Ovary (tissue), 9 donors: ENCODE measurements around the gene ME2. TPM values are rescaled to one million over a fixed set of nuclear protein-coding genes. Genes with fewer than 3 reads are reported as not detected.

Experiments
- DNase-seq, 5 donors: peaks; one replicate each; pipeline ENCODE4 v3.0.0-alpha.2; 2019 to 2020
- H3K27ac ChIP-seq, 2 donors: fragments of 200-600 bp; one replicate each; pipeline versions ENCODE4 v1.5.1 to v1.8.0; 2019 to 2022
- H3K27me3 ChIP-seq: fragments of 200-600 bp; one replicate; pipeline ENCODE4 v1.8.0; 2022
- H3K36me3 ChIP-seq: fragments of 200-600 bp; sonication (generic); one replicate; pipeline ENCODE4 v1.5.1; 2019
- H3K4me1 ChIP-seq: one replicate; pipeline ENCODE4 v1.8.1; 2013; ENCODE audit warnings: mild to moderate bottlenecking, moderate library complexity; ENCODE audit not compliant: insufficient read depth
- H3K4me3 ChIP-seq: fragments of 200-600 bp; sonication (generic); one replicate; pipeline ENCODE4 v1.5.1; 2017
- H3K9me3 ChIP-seq, 2 donors: fragments of 200-600 bp in 1 of 2; sonication (generic) in 1 of 2; one replicate each; pipeline versions ENCODE4 v1.5.1 to v1.8.1; 2013 to 2019; ENCODE audit warnings: mild to moderate bottlenecking in 1 of 2, moderate library complexity in 1 of 2
- CTCF ChIP-seq, 3 donors: fragments of 450-650 bp in 2 of 3; fragments of 200-600 bp in 1 of 3; IDR thresholded peaks; one replicate each; pipeline versions ENCODE4 v1.5.1 to v1.8.0; 2016 to 2022; ENCODE audit warnings: antibody characterized with exemption in 3 of 3, mild to moderate bottlenecking in 1 of 3
- EP300 ChIP-seq: sonication (generic); formaldehyde crosslinking; IDR thresholded peaks from one replicate; pipeline ENCODE4 v1.6.1; 2017; ENCODE audit warnings: antibody characterized with exemption
- POLR2A ChIP-seq: fragments of 450-650 bp; IDR thresholded peaks from one replicate; pipeline ENCODE4 v1.6.1; 2017; ENCODE audit warnings: antibody characterized with exemption, mild to moderate bottlenecking, moderate library complexity
- WGBS, 3 donors: extraction: QIAGEN DNeasy Blood & Tissue Kit in 1 of 3; methylation state at CpG; one replicate each; pipeline versions ENCODE4 v1.1.5 to v1.1.7; 2013 to 2017; 5-methylcytosine and 5-hydroxymethylcytosine counted together
- intact Hi-C, 4 donors: fragments of 100-400 bp; cut with DNase I; formaldehyde crosslinking; loops; one replicate each; pipeline versions ENCODE4 v1.11.0 to v1.15.1; 2022 to 2023
- polyA plus RNA-seq, 2 donors: library from polyadenylated mRNA; stranded (reverse); fragments of 200-250 nt in 1 of 2; fragments of 350-450 nt in 1 of 2; fragmentation: Illumina TruSeq in 1 of 2; extraction: RNeasy Lipid Tissue Mini Kit (QIAGEN cat#74804) in 1 of 2; gene quantifications; one replicate each; pipeline ENCODE4 v1.2.3, GENCODE V29; 2013 to 2014
- total RNA-seq, 7 donors: library from RNA; depleted of rRNA in 2 of 7; stranded (reverse); fragments of >200 nt in 2 of 7; fragmentation: NEBNext Ultra II Directional in 3 of 7; extraction: Animal tissue kit (Norgen Biotek cat#: 25700) in 3 of 7; gene quantifications; one replicate each; pipeline versions ENCODE4 v1.1.0 to v1.2.4, GENCODE V29; 2016 to 2023
- donor health status: DM: no; HTN: no; CAD: no; lungs with moderate emphysema.
- donor health status: DM: no; HTN: no; CAD: no.
- donor health status: Bipolar disorder and iron deficiency.
- donor health status: DM: yes; HTN: yes; CAD: no.
- donor health status: DM: no; HTN: no; CAD: no.
- donor health status: DM: yes; HTN: yes; CAD: no.

ME2 gene
- total and polyA plus RNA-seq, 9 donors, result 15.6 to 66.2 (median 31.8) TPM

DNA sequence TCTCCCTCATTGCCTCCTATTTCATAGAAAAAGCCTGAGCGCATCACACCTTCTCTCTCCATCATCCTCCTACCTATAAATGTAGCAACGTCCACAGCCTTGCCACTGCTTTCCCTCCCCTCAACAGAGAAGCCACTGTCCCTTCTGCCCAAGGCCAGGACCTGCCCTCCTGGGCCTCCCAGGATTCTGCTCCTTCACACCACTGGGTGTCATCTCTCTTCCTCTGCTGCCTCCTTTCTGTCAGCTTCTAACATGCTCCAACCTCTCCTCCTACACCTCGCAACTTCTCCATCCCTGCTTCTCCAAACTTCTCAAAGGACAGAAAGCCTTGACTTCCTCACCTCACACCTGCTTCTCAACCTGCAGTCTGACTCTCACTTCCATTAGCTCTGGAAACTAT, 21.2 kb upstream of the ME2 start:
- no peaks in the 10 kb centered on the region for H3K9me3 ChIP-seq
- no peaks in the 10 kb centered on the region for H3K27me3 ChIP-seq
- no peaks in the 10 kb centered on the region for H3K4me1 ChIP-seq
- no peak for TF ChIP-seq POLR2A
- TF ChIP-seq CTCF (IDR thresholded peaks at IDR 0.05), result no peak
- no peak for TF ChIP-seq EP300
- WGBS, 3 donors, result 75 to 81% (median 76%) methylated on average over 3 of the region's 3 CpGs
- intact Hi-C loops, result no loop called here
- H3K4me3 ChIP-seq, result no peak overlapping the region
- H3K27ac ChIP-seq, result no peak overlapping the region
- no peak for DNase-seq
- no peaks in the 10 kb centered on the region for H3K36me3 ChIP-seq

GRCh38 chr18:50859793-50860555, 18.9 kb upstream of the ME2 start:
- H3K27ac ChIP-seq, result no peak overlapping the region
- no peaks in the 10 kb centered on the region for H3K9me3 ChIP-seq
- H3K4me3 ChIP-seq, result no peak overlapping the region
- TF ChIP-seq POLR2A (no peak), EP300 (no peak), CTCF (IDR thresholded peaks at IDR 0.05) (no peak)
- DNase-seq, result no peak
- H3K36me3 ChIP-seq, result no peaks in the 10 kb centered on the region
- no peaks in the 10 kb centered on the region for H3K4me1 ChIP-seq
- intact Hi-C loops, result no loop called here
- H3K27me3 ChIP-seq, result no peaks in the 10 kb centered on the region

GRCh38 chr18:50861617-50862016, 17.3 kb upstream of the ME2 start:
- WGBS, 3 donors, result 65 to 94% (median 85%) methylated on average over 1 of the region's 1 CpG
- Histone ChIP-seq H3K9me3 (no peaks in the 10 kb centered on the region), H3K4me3 (no peak overlapping the region), H3K4me1 (no peaks in the 10 kb centered on the region), H3K36me3 (no peaks in the 10 kb centered on the region), H3K27ac (no peak overlapping the region), H3K27me3 (no peaks in the 10 kb centered on the region)
- intact Hi-C loops, result no loop called here
- no peak for TF ChIP-seq POLR2A
- no peak for TF ChIP-seq CTCF (IDR thresholded peaks at IDR 0.05)
- TF ChIP-seq EP300, result no peak
- no peak for DNase-seq

- DNase-seq, result no peak
- intact Hi-C loops, result no loop called here
- no peaks in the 10 kb centered on the region for H3K9me3 ChIP-seq
- no peaks in the 10 kb centered on the region for H3K4me1 ChIP-seq
- no peak overlapping the region for H3K27ac ChIP-seq
- WGBS, 3 donors, result 83 to 89% (median 85%) methylated on average over 2 of the region's 2 CpGs
- no peaks in the 10 kb centered on the region for H3K36me3 ChIP-seq
- no peaks in the 10 kb centered on the region for H3K27me3 ChIP-seq
- no peak overlapping the region for H3K4me3 ChIP-seq
- TF ChIP-seq EP300, result no peak
- TF ChIP-seq POLR2A, result no peak
- TF ChIP-seq CTCF (IDR thresholded peaks at IDR 0.05), result no peak
Measured at GRCh38 chr18:50862401-50862800, 16.5 kb upstream of the ME2 start.
